HepG2 (cell line): ENCODE measurements around the gene CSH1. TPM values are rescaled to one million over a fixed set of nuclear protein-coding genes. Genes with fewer than 3 reads are reported as not detected.
"Not testable (repeated sequence)": the region's sequence is repeated elsewhere in the genome, so short reads cannot be mapped to it uniquely, and the experiment has no call there.

Source experiments
- ATAC-seq: fragments of 200-7000 bp; cut with Tn5 transposase; 3 replicates; pipeline ENCODE4 v1.9.1; 2020; ENCODE audit warnings: mild to moderate bottlenecking, moderate library complexity
- BruUV-seq: library from RNA; stranded (reverse); fragments of 400-500 nt; replicated peaks from 2 replicates; lab custom pipeline; 2021; lab: Mats Ljungman, UMichigan
- CTCF ChIA-PET: fragments of 300-600 bp; formaldehyde crosslinking; extraction: SDS; loops from one replicate; lab custom pipeline; 2021; ENCODE audit warnings: low total read pairs, inconsistent platforms, low intra/inter-chr PET ratio; lab: Yijun Ruan, JAX
- POLR2A ChIA-PET: fragments of 350-600 bp; sonication (Branson Sonifier 250); formaldehyde crosslinking; loops from one replicate; lab custom pipeline; 2020; ENCODE audit warnings: antibody characterized with exemption, inconsistent platforms; lab: Yijun Ruan, JAX
- DNase-seq: peaks from one replicate; pipeline ENCODE4 v3.0.0-alpha.2; 2015; ENCODE audit warnings: low spot score
- FAIRE-seq: peaks from 3 replicates; lab custom pipeline; 2011; peaks lifted over from hg19 to GRCh38; lab: Jason Lieb, UNC
- H2AFZ ChIP-seq: one replicate; pipeline ENCODE4 v1.6.1; 2011; ENCODE audit warnings: low read length, inconsistent platforms
- H3K27ac ChIP-seq: fragments of 300-600 bp; 3 replicates; pipeline ENCODE4 v1.8.0; 2011; ENCODE audit warnings: mixed run types, mild to moderate bottlenecking, mixed read lengths, low read length, inconsistent platforms; ENCODE audit not compliant: insufficient read depth; ENCODE audit errors: extremely low read length
- H3K27me3 ChIP-seq, 2 experiments: fragments of 200-600 bp in 1 of 2; 2 replicates in 1 of 2; 3 replicates in 1 of 2; pipeline versions ENCODE4 v1.6.0 to v1.8.0; 2011; ENCODE audit warnings: low read length in 2 of 2, mild to moderate bottlenecking in 2 of 2, moderate library complexity in 2 of 2, inconsistent platforms in 1 of 2; ENCODE audit not compliant: insufficient read depth in 2 of 2, control insufficient read depth in 1 of 2
- H3K36me3 ChIP-seq, 2 experiments: fragments of 200-600 bp in 1 of 2; replicated peaks in 1 of 2; 2 replicates in 1 of 2; 3 replicates in 1 of 2; pipeline versions ENCODE4 v1.5.1 to v1.8.0; 2011; ENCODE audit warnings: low read length in 2 of 2, inconsistent platforms in 1 of 2; ENCODE audit not compliant: insufficient read depth in 2 of 2, control insufficient read depth in 1 of 2
- H3K4me1 ChIP-seq: 2 replicates; pipeline ENCODE4 v1.5.1; 2012; ENCODE audit warnings: low read length, inconsistent platforms; ENCODE audit not compliant: insufficient read depth
- H3K4me2 ChIP-seq: 2 replicates; pipeline ENCODE4 v1.6.0; 2011; ENCODE audit warnings: low read depth, low read length, inconsistent platforms
- H3K4me3 ChIP-seq, 3 experiments: fragments of 200-600 bp in 1 of 3; sonication (generic), shearing (Covaris generic) in 1 of 3; replicated peaks in 1 of 3; 2 replicates each; pipeline ENCODE4 v1.5.1; 2011 to 2016; ENCODE audit warnings: low read length in 3 of 3, inconsistent platforms in 2 of 3, low read depth in 2 of 3, mild to moderate bottlenecking in 2 of 3, control low read depth in 1 of 3, mixed read lengths in 1 of 3; ENCODE audit not compliant: insufficient read depth in 1 of 3
- H3K79me2 ChIP-seq: one replicate; pipeline ENCODE4 v1.6.1; 2011; ENCODE audit warnings: low read length, inconsistent platforms; ENCODE audit not compliant: insufficient read depth
- H3K9ac ChIP-seq: 2 replicates; pipeline ENCODE4 v1.6.0; 2011; ENCODE audit warnings: mild to moderate bottlenecking, low read depth, low read length, inconsistent platforms; ENCODE audit not compliant: insufficient read depth
- H3K9me3 ChIP-seq: 2 replicates; pipeline ENCODE4 v1.5.1; 2012; ENCODE audit warnings: mild to moderate bottlenecking, low read length
- H4K20me1 ChIP-seq: 2 replicates; pipeline ENCODE4 v1.6.0; 2011; ENCODE audit warnings: inconsistent platforms, mild to moderate bottlenecking, low read length, moderate library complexity; ENCODE audit not compliant: insufficient read depth
- ZNF343 ChIP-seq: sonication (generic); formaldehyde crosslinking; IDR thresholded peaks from 2 replicates; pipeline ENCODE4 v1.4.0; 2020; ENCODE audit warnings: mild to moderate bottlenecking, missing genetic modification reagents
- WGBS: methylation state at CpG from one replicate; pipeline ENCODE4 v1.1.6; 2017; ENCODE audit warnings: low lambda C conversion rate; 5-methylcytosine and 5-hydroxymethylcytosine counted together
- in situ Hi-C: cut with HindIII; loops from 2 replicates; pipeline ENCODE4 v1.10.0; 2017; ENCODE audit warnings: low pct_unique_long_range_greater_than_20kb; ENCODE audit not compliant: extremely low pct_ligation_motif_present
- intact Hi-C: fragments of 100-400 bp; cut with micrococcal nuclease; formaldehyde crosslinking; loops from one replicate; pipeline ENCODE4 v1.10.0; 2022; ENCODE audit not compliant: unreplicated experiment
- polyA plus RNA-seq, 8 experiments: library from polyadenylated mRNA; depleted of rRNA in 3 of 8; stranded (reverse) in 7 of 8; unstranded in 1 of 8; fragments of >200 nt; fragmentation: Illumina TruSeq in 4 of 8; extraction: Trizol in 4 of 8; gene quantifications; 2 replicates each; pipeline versions ENCODE4 v1.2.1 to v1.2.3, GENCODE V29; 2011 to 2016; ENCODE audit warnings: low read depth in 4 of 8, missing spikeins in 1 of 8, mixed read lengths in 1 of 8; ENCODE audit not compliant: insufficient read depth in 1 of 8
- total RNA-seq, 5 experiments: library from RNA; depleted of rRNA; stranded (reverse); fragments of >200 nt; fragmentation: Illumina TruSeq; extraction: Trizol; gene quantifications; 2 replicates each; pipeline ENCODE4 v1.2.3, GENCODE V29; 2016; ENCODE audit warnings: low read depth in 1 of 5

Gene CSH1
- total and polyA plus RNA-seq, 2 of the 13 experiments (the other 11 are each of a cell fraction or from before 2014, with no cell fraction given): not detected

DNA sequence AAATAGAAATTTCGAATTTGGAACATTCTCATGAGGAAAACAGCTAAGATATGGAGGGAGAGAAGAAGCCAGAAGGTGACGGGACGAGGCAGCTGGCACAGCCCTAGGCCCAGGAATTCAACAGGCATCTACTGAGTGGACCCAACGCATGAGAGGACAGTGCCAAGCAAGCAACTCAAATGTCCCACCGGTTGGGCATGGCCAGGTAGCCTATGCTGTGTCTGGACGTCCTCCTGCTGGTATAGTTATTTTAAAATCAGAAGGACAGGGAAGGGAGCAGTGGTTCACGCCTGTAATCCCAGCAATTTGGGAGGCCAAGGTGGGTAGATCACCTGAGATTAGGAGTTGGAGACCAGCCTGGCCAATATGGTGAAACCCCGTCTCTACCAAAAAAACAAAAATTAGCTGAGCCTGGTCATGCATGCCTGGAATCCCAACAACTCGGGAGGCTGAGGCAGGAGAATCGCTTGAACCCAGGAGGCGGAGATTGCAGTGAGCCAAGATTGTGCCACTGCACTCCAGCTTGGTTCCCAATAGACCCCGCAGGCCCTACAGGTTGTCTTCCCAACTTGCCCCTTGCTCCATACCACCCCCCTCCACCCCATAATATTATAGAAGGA, 20.3 kb upstream of the CSH1 start:
- 9% methylated on average over 12 of the region's 12 CpGs for WGBS
- H3K9me3 ChIP-seq: no peaks in the 10 kb centered on the region
- in situ Hi-C loops (no loop called here), intact Hi-C loops (loop anchor here (5.0 to 10.0 kb wide), 3 partner anchors 76 to 218 kb away; partner anchors contain the start of gene ERN1)
- H2AFZ ChIP-seq: no peak overlapping the region
- ChIA-PET CTCF (no interaction called here), POLR2A (no interaction called here)
- peaks cover 1 to 33% of the 10 kb centered on the region in 2 experiments; a peak in 3 of 5 replicates for H3K27me3 ChIP-seq
- FAIRE-seq: no peak
- H3K4me3 ChIP-seq: no peak overlapping the region
- BruUV-seq: no TSS peak
- peaks cover 25% of the 10 kb centered on the region for H3K4me1 ChIP-seq
- H3K79me2 ChIP-seq: no peaks in the 10 kb centered on the region
- TF ChIP-seq ZNF343: no peak
- TF ChIP-seq, all 625 proteins: peak for 0
- Histone ChIP-seq H3K27ac (no peak overlapping the region), H3K4me2 (no peak overlapping the region), H4K20me1 (no peaks in the 10 kb centered on the region), H3K36me3 (no peaks in the 10 kb centered on the region), H3K9ac (no peak overlapping the region)
- DNase-seq: no peak
- no peak for ATAC-seq

DNA sequence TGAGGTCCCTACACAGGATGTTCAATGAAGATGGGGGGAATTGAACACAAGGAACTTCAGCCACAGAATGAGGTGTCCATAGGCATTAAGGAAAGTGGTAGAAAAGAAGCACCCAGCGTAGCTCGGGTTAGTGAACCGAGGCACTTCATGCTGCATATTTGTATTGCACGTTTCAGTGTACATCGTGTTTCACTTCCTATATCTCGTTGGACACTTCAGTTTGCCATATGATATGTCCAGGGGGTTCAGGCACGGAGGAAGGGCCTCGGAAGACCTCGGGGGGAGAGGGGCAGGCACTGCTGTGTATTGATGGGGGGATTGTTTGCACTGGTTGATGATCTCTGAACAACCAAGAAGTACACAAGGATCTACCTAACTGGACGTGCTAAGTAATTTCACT, 19.4 kb upstream of the CSH1 start:
- H3K4me2 ChIP-seq, POLR2A ChIA-PET, H2AFZ ChIP-seq, H3K9ac ChIP-seq, H4K20me1 ChIP-seq, BruUV-seq, CTCF ChIA-PET, in situ Hi-C loops, H3K9me3 ChIP-seq, FAIRE-seq, H3K4me3 ChIP-seq, H3K27ac ChIP-seq, H3K79me2 ChIP-seq, DNase-seq, ATAC-seq, H3K36me3 ChIP-seq: not testable (repeated sequence)
- 4% methylated on average over 10 of the region's 10 CpGs for WGBS
- peaks cover 1 to 40% of the 10 kb centered on the region in 2 experiments; a peak in 3 of 5 replicates for H3K27me3 ChIP-seq
- peaks cover 25% of the 10 kb centered on the region for H3K4me1 ChIP-seq
- intact Hi-C loops: loop anchor here (5.0 to 10.0 kb wide), 3 partner anchors 77 to 219 kb away; partner anchors contain the start of gene ERN1
